OCI-LY7 (cell line): ENCODE measurements around the gene ENOSF1. TPM values are rescaled to one million over a fixed set of nuclear protein-coding genes. Genes with fewer than 3 reads are reported as not detected.

Source experiments
- BruUV-seq: library from RNA; stranded (reverse); fragments of 400-500 nt; replicated peaks from 2 replicates; lab custom pipeline; 2021; lab: Mats Ljungman, UMichigan
- CTCF ChIA-PET: fragments of 300-600 bp; sonication (Branson Sonifier 250); formaldehyde crosslinking; loops from one replicate; lab custom pipeline; 2022; ENCODE audit warnings: antibody characterized with exemption; ENCODE audit not compliant: unreplicated experiment; lab: Charles Lee
- POLR2A ChIA-PET: fragments of 300-600 bp; sonication (Branson Sonifier 250); formaldehyde crosslinking; loops from one replicate; lab custom pipeline; 2022; ENCODE audit warnings: antibody characterized with exemption; lab: Charles Lee
- DNase-seq: peaks from one replicate; pipeline ENCODE4 v3.0.0-alpha.2; 2015; ENCODE audit warnings: low spot score
- H2AFZ ChIP-seq: fragments of 200-600 bp; sonication (generic), shearing (Covaris generic); 2 replicates; pipeline ENCODE4 v1.6.1; 2014; ENCODE audit warnings: mild to moderate bottlenecking, antibody characterized with exemption, low read length, moderate library complexity
- H3K27ac ChIP-seq: fragments of 200-600 bp; sonication (generic); 2 replicates; pipeline ENCODE4 v1.5.1; 2014; ENCODE audit warnings: mixed run types, low read depth, mild to moderate bottlenecking, moderate library complexity, low read length, inconsistent platforms; ENCODE audit not compliant: poor library complexity, severe bottlenecking
- H3K36me3 ChIP-seq: fragments of 200-600 bp; sonication (generic); 2 replicates; pipeline ENCODE4 v1.6.1; 2014; ENCODE audit warnings: mild to moderate bottlenecking, antibody characterized with exemption, low read length, moderate library complexity, mixed read lengths; ENCODE audit not compliant: insufficient read depth
- H3K4me1 ChIP-seq: fragments of 200-600 bp; sonication (generic); 2 replicates; pipeline ENCODE4 v1.5.1; 2014; ENCODE audit warnings: mild to moderate bottlenecking, low read length; ENCODE audit not compliant: insufficient read depth, poor library complexity, severe bottlenecking
- H3K4me2 ChIP-seq: fragments of 200-600 bp; sonication (generic); 2 replicates; pipeline ENCODE4 v1.6.1; 2014; ENCODE audit warnings: mild to moderate bottlenecking, low read length
- H3K4me3 ChIP-seq: fragments of 200-600 bp; sonication (generic); 2 replicates; pipeline ENCODE4 v1.5.1; 2014; ENCODE audit warnings: mild to moderate bottlenecking, low read depth, low read length; ENCODE audit not compliant: poor library complexity, severe bottlenecking
- H3K79me2 ChIP-seq: fragments of 200-600 bp; sonication (generic); 2 replicates; pipeline ENCODE4 v1.6.1; 2016; ENCODE audit warnings: low read depth, mild to moderate bottlenecking, low read length, moderate library complexity, mixed read lengths; ENCODE audit not compliant: insufficient read depth
- H3K9me2 ChIP-seq: fragments of 200-600 bp; sonication (generic); 2 replicates; pipeline ENCODE4 v1.6.1; 2016; ENCODE audit warnings: mild to moderate bottlenecking, low read length, mixed read lengths; ENCODE audit not compliant: insufficient read depth
- H3K9me3 ChIP-seq: fragments of 200-600 bp; sonication (generic); 2 replicates; pipeline ENCODE4 v1.6.1; 2014; ENCODE audit warnings: mild to moderate bottlenecking, mixed run types, low read length, mixed read lengths
- H4K20me1 ChIP-seq: fragments of 200-600 bp; sonication (generic); 2 replicates; pipeline ENCODE4 v1.6.1; 2014; ENCODE audit warnings: mild to moderate bottlenecking, antibody characterized with exemption, low read length, moderate library complexity, mixed read lengths; ENCODE audit not compliant: insufficient read depth
- EZH2phosphoT487 ChIP-seq: fragments of 200-600 bp; sonication (generic); IDR thresholded peaks from 2 replicates; pipeline ENCODE4 v1.6.1; 2018; ENCODE audit warnings: low read depth, borderline replicate concordance, mild to moderate bottlenecking, mixed run types, antibody characterized with exemption, low read length, moderate library complexity, mixed read lengths
- intact Hi-C: fragments of 100-400 bp; cut with micrococcal nuclease; formaldehyde crosslinking; loops from one replicate; pipeline ENCODE4 v1.10.0; 2022; ENCODE audit not compliant: unreplicated experiment
- total RNA-seq, 2 experiments: library from RNA; depleted of rRNA in 1 of 2; stranded (reverse); fragments of >200 nt in 1 of 2; shearing (Covaris generic) in 1 of 2; gene quantifications; 2 replicates each; pipeline ENCODE4 v1.2.3, GENCODE V29; 2014 to 2022
- TF ChIP-seq, protein P1 (sequence below): fragments of 200-600 bp; sonication (generic); conservative IDR thresholded peaks from 2 replicates; pipeline ENCODE4 v1.5.1; 2014; ENCODE audit warnings: mild to moderate bottlenecking, antibody characterized with exemption, low read length, moderate library complexity, mixed read lengths

Gene ENOSF1
- total RNA-seq, 2 experiments from 2014 or later, result 40.1 to 44.0 TPM

GRCh38 chr18:688323-688722 is 24.1 kb downstream of the ENOSF1 start:
- Histone ChIP-seq H4K20me1 (no peaks in the 10 kb centered on the region), H3K4me1 (no peaks in the 10 kb centered on the region), H3K27ac (no peak overlapping the region), H3K79me2 (no peaks in the 10 kb centered on the region), H3K9me2 (no peaks in the 10 kb centered on the region), H2AFZ (no peak overlapping the region), H3K4me3 (no peak overlapping the region), H3K36me3 (no peaks in the 10 kb centered on the region), H3K4me2 (no peak overlapping the region), H3K9me3 (no peaks in the 10 kb centered on the region)
- TF ChIP-seq, protein P1, sequence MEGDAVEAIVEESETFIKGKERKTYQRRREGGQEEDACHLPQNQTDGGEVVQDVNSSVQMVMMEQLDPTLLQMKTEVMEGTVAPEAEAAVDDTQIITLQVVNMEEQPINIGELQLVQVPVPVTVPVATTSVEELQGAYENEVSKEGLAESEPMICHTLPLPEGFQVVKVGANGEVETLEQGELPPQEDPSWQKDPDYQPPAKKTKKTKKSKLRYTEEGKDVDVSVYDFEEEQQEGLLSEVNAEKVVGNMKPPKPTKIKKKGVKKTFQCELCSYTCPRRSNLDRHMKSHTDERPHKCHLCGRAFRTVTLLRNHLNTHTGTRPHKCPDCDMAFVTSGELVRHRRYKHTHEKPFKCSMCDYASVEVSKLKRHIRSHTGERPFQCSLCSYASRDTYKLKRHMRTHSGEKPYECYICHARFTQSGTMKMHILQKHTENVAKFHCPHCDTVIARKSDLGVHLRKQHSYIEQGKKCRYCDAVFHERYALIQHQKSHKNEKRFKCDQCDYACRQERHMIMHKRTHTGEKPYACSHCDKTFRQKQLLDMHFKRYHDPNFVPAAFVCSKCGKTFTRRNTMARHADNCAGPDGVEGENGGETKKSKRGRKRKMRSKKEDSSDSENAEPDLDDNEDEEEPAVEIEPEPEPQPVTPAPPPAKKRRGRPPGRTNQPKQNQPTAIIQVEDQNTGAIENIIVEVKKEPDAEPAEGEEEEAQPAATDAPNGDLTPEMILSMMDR, result no peak
- TF ChIP-seq EZH2phosphoT487, result no peak
- no peak for DNase-seq
- CTCF ChIA-PET, result no interaction called here
- POLR2A ChIA-PET, result no interaction called here
- BruUV-seq, result no TSS peak
- intact Hi-C loops, result no loop called here

- ChIA-PET POLR2A (interaction anchor here (1.7 kb wide), 1 partner anchor 21 kb away, joined by 5 read pairs; no protein-coding TSS in a partner anchor), CTCF (no interaction called here)
- Histone ChIP-seq H3K9me3 (no peaks in the 10 kb centered on the region), H2AFZ (no peak overlapping the region), H3K4me2 (no peak overlapping the region), H3K27ac (no peak overlapping the region), H3K4me3 (no peak overlapping the region), H3K4me1 (no peaks in the 10 kb centered on the region), H3K79me2 (no peaks in the 10 kb centered on the region), H3K9me2 (no peaks in the 10 kb centered on the region), H3K36me3 (no peaks in the 10 kb centered on the region), H4K20me1 (no peaks in the 10 kb centered on the region)
- TF ChIP-seq EZH2phosphoT487, result no peak
- TF ChIP-seq, protein P1, result no peak
- intact Hi-C loops, result no loop called here
- BruUV-seq, result no TSS peak
- no peak for DNase-seq
Measured at GRCh38 chr18:686339-687111, 25.9 kb downstream of the ENOSF1 start.

GRCh38 chr18:685438-685837 is 27.0 kb downstream of the ENOSF1 start:
- BruUV-seq, result TSS peak; percentile 44
- CTCF ChIA-PET, result no interaction called here

More at GRCh38 chr18:685438-685837, 27.0 kb downstream of the ENOSF1 start:
- no peaks in the 10 kb centered on the region for H3K36me3 ChIP-seq
- no peaks in the 10 kb centered on the region for H4K20me1 ChIP-seq
- POLR2A ChIA-PET, result no interaction called here
- H3K4me3 ChIP-seq, result no peak overlapping the region
- no peak for TF ChIP-seq EZH2phosphoT487
- TF ChIP-seq, protein P1, result no peak
- H2AFZ ChIP-seq, result no peak overlapping the region
- H3K27ac ChIP-seq, result no peak overlapping the region
- H3K9me3 ChIP-seq, result no peaks in the 10 kb centered on the region
- no peaks in the 10 kb centered on the region for H3K79me2 ChIP-seq
- H3K4me2 ChIP-seq, result no peak overlapping the region
- intact Hi-C loops, result no loop called here
- DNase-seq, result no peak
- no peaks in the 10 kb centered on the region for H3K9me2 ChIP-seq
- no peaks in the 10 kb centered on the region for H3K4me1 ChIP-seq
